ENCODE data around the gene AADACL2.
"Not testable (repeated sequence)": the region's sequence is repeated elsewhere in the genome, so short reads cannot be mapped to it uniquely, and the experiment has no call there.

AADACL2 gene

DNA sequence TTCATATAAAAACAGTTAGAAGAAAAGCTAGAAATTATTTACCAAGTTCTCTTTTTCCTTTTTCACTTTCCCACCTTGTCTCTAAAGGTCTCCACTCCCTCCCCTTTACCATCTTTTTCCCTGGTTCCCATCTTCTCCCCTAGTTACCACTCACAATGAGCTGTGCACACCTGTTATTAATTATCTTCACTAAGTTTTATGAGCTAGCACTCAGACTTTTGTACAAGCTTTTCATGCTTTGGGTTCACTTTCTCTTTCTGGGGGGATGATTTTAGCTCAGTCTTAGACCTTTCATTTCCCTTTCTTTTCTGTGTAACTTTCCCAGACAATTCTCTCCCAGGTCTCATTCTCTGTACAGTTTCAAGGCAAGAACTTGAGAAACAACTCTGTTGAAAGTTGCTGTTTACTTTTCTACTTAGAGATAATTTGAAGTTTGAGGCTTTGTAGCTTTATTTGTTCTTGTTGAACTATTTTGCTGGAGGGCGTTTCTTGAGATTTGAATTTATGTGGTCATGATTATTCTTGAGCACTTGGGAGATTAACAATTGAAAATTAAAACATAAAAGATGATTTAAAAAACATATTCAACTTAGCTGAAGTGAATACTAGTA lies 56.2 kb downstream of the AADACL2 start:
- TF ChIP-seq, protein P1, sequence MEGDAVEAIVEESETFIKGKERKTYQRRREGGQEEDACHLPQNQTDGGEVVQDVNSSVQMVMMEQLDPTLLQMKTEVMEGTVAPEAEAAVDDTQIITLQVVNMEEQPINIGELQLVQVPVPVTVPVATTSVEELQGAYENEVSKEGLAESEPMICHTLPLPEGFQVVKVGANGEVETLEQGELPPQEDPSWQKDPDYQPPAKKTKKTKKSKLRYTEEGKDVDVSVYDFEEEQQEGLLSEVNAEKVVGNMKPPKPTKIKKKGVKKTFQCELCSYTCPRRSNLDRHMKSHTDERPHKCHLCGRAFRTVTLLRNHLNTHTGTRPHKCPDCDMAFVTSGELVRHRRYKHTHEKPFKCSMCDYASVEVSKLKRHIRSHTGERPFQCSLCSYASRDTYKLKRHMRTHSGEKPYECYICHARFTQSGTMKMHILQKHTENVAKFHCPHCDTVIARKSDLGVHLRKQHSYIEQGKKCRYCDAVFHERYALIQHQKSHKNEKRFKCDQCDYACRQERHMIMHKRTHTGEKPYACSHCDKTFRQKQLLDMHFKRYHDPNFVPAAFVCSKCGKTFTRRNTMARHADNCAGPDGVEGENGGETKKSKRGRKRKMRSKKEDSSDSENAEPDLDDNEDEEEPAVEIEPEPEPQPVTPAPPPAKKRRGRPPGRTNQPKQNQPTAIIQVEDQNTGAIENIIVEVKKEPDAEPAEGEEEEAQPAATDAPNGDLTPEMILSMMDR (IDR thresholded peaks at IDR 0.05; ENCODE audit: low read depth, low read length): no peak
- H3K4me3 ChIP-seq (ENCODE audit: low read depth, low read length): no peak overlapping the region

DNA sequence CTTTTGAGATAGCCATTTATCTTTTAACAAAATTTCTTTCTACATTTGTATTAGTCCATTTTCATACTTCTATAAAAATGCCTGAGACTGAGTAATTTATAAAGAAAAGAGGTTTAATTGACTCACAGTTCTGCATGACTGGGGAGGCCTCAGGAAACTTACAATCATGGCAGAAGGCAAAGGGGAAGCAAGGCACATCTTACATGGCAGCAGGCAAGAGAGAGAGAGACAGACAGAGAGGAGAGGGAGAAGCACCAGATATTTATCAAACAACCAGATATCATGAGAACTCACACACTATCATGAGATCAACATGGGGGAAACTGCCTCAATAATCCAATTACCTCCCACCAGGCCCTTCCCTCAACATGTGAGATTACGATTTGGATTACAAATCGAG lies 57.0 kb downstream of the AADACL2 start:
- not testable (repeated sequence) for H3K4me3 ChIP-seq (ENCODE audit: low read depth, low read length)

DNA sequence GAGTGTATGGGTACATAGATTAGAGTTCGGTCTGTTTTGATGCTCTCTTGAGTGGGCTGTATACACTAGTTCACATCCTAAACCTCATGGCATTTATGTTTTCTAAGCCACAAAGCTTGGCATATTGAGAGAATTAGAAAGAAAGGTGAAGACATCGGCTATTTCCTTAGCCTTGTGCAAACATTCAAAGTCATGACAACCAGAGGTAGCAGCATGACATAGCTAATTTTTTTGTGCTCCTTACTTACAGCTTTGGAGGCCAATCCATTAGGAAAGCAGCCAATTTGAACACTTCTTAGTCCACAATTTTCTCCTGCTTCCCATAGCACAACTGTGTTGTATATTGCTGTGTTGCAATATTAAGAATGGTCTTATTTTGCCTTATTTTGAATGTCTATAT lies 58.7 kb downstream of the AADACL2 start:
- H3K4me3 ChIP-seq (ENCODE audit: low read depth, low read length): no peak overlapping the region
- TF ChIP-seq, protein P1 (IDR thresholded peaks at IDR 0.05; ENCODE audit: low read depth, low read length): no peak

DNA sequence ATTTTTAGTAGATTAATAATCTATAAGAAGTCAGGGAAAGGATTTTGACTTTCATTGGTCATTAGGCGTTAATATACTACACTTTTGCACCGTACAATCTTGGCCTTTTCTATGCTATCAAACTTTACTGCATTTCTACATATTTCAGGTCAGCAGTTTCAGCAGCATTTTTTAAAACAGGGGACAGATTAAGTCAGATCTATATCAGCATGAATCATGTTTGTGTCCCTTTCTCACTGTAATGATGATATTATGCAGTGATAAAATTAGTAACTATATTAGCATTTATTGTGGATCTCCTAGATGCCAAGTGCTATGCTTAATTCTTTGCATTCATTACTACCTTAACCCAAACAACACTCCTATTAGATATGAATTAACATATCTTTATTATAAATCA lies 59.9 kb downstream of the AADACL2 start:
- H3K4me3 ChIP-seq (ENCODE audit: low read depth, low read length): no peak overlapping the region
- TF ChIP-seq, protein P1 (IDR thresholded peaks at IDR 0.05; ENCODE audit: low read depth, low read length): no peak

DNA sequence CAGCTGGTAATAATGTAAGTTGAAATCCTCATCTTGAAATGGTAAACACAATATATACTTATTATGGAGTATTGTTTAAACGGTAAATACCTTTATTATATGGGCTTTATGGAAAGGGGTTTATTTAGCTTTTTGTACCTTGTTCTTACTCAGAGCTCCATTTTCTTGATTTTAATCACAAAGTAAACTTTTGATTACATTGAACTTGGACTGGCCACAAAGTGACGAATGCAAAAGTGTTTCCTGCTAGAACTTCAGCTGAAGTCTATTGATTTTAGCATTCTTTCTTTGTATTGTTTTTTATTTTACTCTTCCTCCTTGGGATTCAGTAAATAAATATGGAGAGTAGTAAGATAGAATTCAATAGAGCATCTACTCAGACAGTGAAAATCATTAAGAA lies 60.4 kb downstream of the AADACL2 start:
- H3K4me3 ChIP-seq (ENCODE audit: low read depth, low read length): no peak overlapping the region
- TF ChIP-seq, protein P1 (IDR thresholded peaks at IDR 0.05; ENCODE audit: low read depth, low read length): no peak

DNA sequence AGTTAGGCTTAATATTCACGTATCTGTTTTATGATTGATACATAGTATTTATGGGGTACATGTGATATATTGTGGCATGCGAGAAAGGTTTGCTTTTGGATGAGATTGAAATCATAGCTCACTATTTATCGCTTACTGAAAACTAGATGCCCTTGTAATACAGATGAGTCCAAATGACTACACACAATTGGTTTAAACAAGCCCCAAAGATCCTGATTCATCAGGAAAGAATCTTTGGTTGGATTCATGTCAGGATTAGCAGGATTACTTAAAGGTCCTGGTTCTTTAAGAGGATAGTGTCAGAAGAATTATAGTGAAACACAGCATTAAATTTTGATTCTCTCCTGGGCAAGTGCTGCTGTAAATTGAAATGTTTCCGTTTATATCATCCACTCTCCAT lies 61.5 kb downstream of the AADACL2 start:
- no peak overlapping the region for H3K4me3 ChIP-seq (ENCODE audit: low read depth, low read length)
- TF ChIP-seq, protein P1 (IDR thresholded peaks at IDR 0.05; ENCODE audit: low read depth, low read length): no peak

DNA sequence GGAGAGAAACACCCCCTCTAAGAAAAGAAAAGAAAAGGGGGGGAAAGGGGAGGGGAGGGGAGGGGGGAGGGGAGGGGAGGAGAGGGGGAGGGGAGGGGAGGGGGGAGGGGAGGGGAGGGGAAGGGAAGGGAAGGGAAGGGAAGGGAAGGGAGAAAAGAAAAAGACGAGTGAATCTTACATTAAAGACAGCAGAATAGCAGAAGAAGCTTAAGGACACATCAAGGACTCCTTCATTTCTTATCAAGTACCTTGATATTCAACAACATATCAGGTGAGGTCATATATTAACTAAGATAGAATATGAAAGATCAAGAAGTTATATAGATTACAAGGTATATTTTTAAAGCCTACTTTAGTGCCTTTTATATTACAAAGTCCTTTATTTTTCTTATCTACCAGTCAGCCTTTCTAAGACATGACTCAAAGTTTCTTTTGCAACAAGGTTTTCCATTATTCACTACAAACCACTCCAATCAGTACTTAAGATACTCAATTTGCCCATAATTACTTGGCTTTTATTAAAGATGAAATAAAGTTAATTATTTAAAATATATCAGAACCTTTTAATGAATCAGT lies 62.5 kb downstream of the AADACL2 start:
- TF ChIP-seq, protein P1 (IDR thresholded peaks at IDR 0.05; ENCODE audit: low read depth, low read length): no peak
- no peak overlapping the region for H3K4me3 ChIP-seq (ENCODE audit: low read depth, low read length)

DNA sequence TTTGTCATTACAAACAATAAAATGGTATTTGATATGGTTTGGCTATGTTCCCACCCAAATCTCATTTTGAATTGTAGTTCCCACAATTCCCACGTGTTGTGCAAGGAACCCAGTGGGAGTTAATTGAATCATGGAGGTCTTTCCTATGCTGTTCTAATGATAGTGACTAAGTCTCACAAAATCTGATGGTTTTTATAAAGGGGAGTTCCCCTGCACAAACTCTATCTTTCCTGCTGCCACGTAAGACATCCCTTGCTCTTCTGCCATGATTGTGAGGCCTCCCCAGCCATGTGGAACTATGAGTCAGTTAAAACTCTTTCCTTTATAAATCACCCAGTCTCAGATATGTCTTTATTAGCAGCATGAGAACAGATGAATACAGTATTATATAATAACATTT lies 64.7 kb downstream of the AADACL2 start:
- no peak overlapping the region for H3K4me3 ChIP-seq (ENCODE audit: low read depth, low read length)
- TF ChIP-seq, protein P1 (IDR thresholded peaks at IDR 0.05; ENCODE audit: low read depth, low read length): no peak

Data from WI38 (cell line).